Measurements from ENCODE around the gene BPIFB4. TPM values are rescaled to one million over a fixed set of nuclear protein-coding genes. Genes with fewer than 3 reads are reported as not detected.

BPIFB4 gene
- not detected in 2 replicates for total RNA-seq

DNA sequence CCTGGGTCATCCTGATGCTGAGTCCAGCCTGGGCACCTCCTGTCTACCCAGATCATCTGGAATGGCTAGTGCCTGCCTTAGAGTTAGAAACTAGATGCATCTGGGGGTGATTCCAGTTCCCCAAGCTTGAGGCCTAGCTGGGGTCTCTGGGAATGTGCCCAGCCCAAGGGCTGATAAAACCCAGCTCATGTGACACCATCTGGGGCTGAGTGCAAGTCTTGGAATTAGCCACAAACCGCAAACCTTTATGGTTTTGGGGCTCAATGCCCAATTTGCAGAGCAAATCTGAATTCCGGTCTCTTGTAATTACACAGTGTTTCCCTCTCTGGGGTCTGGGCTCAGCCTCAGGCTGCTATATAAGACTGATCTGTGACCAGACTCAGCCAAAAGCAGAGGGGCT is at the start of gene BPIFB4:
Gene BPIFB4, plus strand, starts transcription at position 385 of the 400 bp plus-strand sequence. CDS start 1,884 bp downstream, outside the sequence.

GRCh38 chr20:33031531-33031930 is 47.9 kb upstream of the BPIFB4 start, which contains the start of gene BPIFB6:
Gene BPIFB6, plus strand, starts transcription at chr20:33031648. Its CDS starts 0 bp downstream, at chr20:33031648.

GRCh38 chr20:33053291-33054106 is 25.9 kb upstream of the BPIFB4 start, which contains the start of gene BPIFB3:
Gene BPIFB3, plus strand, starts transcription at chr20:33053903. Its CDS starts 1,533 bp downstream, at chr20:33055436.

Other genes with a start within 250 kb of the BPIFB4 start
- 0.33 TPM in 1 of 2 replicates, not detected in the other for gene EFCAB8, start 220.7 kb upstream of the BPIFB4 start, total RNA-seq
- gene SUN5, start 75.2 kb upstream of the BPIFB4 start, total RNA-seq, result not detected in 2 replicates
- gene BPIFB2, start 71.9 kb upstream of the BPIFB4 start, total RNA-seq, result not detected in 2 replicates
- gene BPIFB6, start 48.0 kb upstream of the BPIFB4 start, total RNA-seq, result not detected in 2 replicates
- not detected in 2 replicates for gene BPIFB3, start 25.7 kb upstream of the BPIFB4 start, total RNA-seq
- gene BPIFA2, start 88.5 kb downstream of the BPIFB4 start, total RNA-seq, result not detected in 2 replicates
- not detected in 2 replicates for gene BPIFA3, start 137.7 kb downstream of the BPIFB4 start, total RNA-seq
- not detected in 2 replicates for gene BPIFA1, start 156.4 kb downstream of the BPIFB4 start, total RNA-seq
- gene BPIFB1, start 203.6 kb downstream of the BPIFB4 start, total RNA-seq, result 0.07 TPM in 1 of 2 replicates, not detected in the other